H1 (cell line): ENCODE data around the gene PFKFB1. TPM values are rescaled to one million over a fixed set of nuclear protein-coding genes. Genes with fewer than 3 reads are reported as not detected.

ENCODE experiments used
- HDAC2 ChIP-seq, 2 experiments: fragments of 300-600 bp in 1 of 2; sonication (generic) in 1 of 2; IDR thresholded peaks; 2 replicates each; pipeline ENCODE4 v1.6.1; 2011 to 2012; ENCODE audit warnings: low read depth in 2 of 2, low read length in 2 of 2, mild to moderate bottlenecking in 2 of 2, moderate library complexity in 2 of 2, borderline replicate concordance in 1 of 2, inconsistent platforms in 1 of 2
- NRF1 ChIP-seq: IDR thresholded peaks from 2 replicates; pipeline ENCODE4 v1.6.1; 2011; ENCODE audit warnings: mild to moderate bottlenecking, low read depth, low read length, improper control_type of control experiment
- POU5F1 ChIP-seq: IDR thresholded peaks from 2 replicates; pipeline ENCODE4 v1.6.1; 2011; ENCODE audit warnings: low read depth, mild to moderate bottlenecking, low read length, moderate library complexity
- polyA plus RNA-seq, 7 experiments: library from polyadenylated mRNA; depleted of rRNA in 3 of 7; stranded (reverse) in 5 of 7; unstranded in 2 of 7; fragments of >200 nt in 5 of 7; fragments of 200-250 nt in 2 of 7; gene quantifications; 1 replicate in 5 of 7; 2 replicates in 1 of 7; 4 replicates in 1 of 7; pipeline versions ENCODE4 v1.2.1 to v1.2.3, GENCODE V29; 2011 to 2013; ENCODE audit warnings: missing spikeins in 2 of 7, mixed read lengths in 2 of 7
- total RNA-seq: library from RNA; stranded (reverse); fragmentation: NEBNext Ultra II Directional; extraction: Animal tissue kit (Norgen Biotek cat#: 25700); gene quantifications from 2 replicates; pipeline ENCODE4 v1.2.1, GENCODE V29; 2021

PFKFB1 gene
- total and polyA plus RNA-seq, 2 of the 8 experiments (the other 6 are each of a cell fraction or from before 2014, with no cell fraction given) = 0.26 to 0.30 TPM

DNA sequence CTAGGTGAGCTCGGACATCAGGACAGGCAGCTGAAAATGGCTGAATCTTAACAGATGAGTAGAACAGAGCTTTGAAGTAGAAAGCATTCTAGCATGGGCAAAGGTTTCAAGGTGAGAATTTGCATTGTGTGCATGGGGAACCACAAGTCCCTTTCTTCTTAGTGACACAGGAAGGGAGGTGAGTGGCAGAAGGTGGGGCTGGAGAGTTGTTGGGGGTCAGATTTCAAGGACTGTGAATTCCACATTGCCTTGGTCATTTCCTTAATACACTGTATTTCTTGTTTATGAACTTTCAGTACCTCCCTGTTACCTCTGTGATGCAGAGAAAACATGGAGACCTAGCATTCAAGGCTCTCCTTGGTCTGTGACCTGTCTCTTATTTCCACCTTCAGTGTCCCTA lies 10.2 kb upstream of the PFKFB1 start (continued):
- no peak for TF ChIP-seq NRF1
- TF ChIP-seq HDAC2 (IDR thresholded peaks at IDR 0.05; ENCODE audit: borderline replicate concordance in 1 of 2, low read depth in 2 of 2, low read length in 2 of 2) = no peak
- no peak for TF ChIP-seq POU5F1
